SK-N-DZ (cell line): Measurements from ENCODE around the gene PRCD.
A peak's percentile ranks its signal among the peaks of the same experiment; 100 is the strongest.
"Not testable (repeated sequence)": the region's sequence is repeated elsewhere in the genome, so short reads cannot be mapped to it uniquely, and the experiment has no call there.

Source experiments
- DNase-seq: peaks from one replicate; pipeline ENCODE4 v3.0.0-alpha.2; 2015; ENCODE audit warnings: low spot score

The PRCD gene

GRCh38 chr17:76556765-76557367 lies 17.0 kb downstream of the PRCD start:
- DNase-seq = no peak

GRCh38 chr17:76557368-76558197 lies 17.7 kb downstream of the PRCD start:
- peak; percentile 99 for DNase-seq

DNA sequence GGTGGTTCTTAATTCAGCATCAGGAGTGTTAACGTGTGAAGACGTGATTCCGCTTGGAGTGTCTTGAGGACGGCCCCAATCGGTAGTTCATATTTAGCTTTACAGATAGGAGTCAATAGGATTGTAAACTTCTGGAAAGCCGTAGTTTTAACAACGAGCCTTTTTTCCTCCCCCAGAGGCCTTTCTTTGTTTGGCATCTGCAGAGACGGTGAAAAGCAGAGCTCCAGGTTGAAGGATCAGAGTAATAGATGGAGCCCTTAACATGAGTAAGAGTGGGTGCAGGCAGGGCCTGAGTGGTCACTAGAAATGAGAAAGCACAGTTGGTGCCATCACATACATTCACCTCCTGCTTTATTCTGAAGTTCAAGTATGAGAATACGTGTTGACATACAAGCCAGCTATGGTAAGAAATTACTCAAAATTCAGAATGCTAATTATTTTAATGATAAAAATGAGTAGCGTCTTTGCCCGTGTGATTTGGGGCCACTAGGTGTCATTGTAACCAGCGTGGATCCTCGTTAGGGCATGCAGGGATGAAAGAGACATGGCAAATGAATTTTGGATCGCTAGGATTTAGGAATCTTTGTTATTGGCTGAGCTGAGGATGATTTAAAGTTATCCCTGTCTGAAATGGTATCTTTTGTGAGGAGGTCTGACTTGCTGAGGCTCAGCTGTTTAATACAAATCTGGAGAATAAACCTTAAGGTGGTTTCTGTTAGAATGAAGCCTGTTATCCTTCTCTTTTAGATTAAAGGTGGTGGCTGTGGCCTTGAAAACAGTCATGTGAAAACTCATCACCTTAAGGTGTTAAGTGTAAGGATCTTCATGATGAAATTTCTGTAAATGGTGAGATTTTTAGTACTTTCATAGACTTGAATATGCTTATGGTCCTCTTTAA lies 18.6 kb downstream of the PRCD start:
- DNase-seq = peak; percentile 50

GRCh38 chr17:76559460-76559859 lies 19.6 kb downstream of the PRCD start:
- DNase-seq = not testable (repeated sequence)

DNA sequence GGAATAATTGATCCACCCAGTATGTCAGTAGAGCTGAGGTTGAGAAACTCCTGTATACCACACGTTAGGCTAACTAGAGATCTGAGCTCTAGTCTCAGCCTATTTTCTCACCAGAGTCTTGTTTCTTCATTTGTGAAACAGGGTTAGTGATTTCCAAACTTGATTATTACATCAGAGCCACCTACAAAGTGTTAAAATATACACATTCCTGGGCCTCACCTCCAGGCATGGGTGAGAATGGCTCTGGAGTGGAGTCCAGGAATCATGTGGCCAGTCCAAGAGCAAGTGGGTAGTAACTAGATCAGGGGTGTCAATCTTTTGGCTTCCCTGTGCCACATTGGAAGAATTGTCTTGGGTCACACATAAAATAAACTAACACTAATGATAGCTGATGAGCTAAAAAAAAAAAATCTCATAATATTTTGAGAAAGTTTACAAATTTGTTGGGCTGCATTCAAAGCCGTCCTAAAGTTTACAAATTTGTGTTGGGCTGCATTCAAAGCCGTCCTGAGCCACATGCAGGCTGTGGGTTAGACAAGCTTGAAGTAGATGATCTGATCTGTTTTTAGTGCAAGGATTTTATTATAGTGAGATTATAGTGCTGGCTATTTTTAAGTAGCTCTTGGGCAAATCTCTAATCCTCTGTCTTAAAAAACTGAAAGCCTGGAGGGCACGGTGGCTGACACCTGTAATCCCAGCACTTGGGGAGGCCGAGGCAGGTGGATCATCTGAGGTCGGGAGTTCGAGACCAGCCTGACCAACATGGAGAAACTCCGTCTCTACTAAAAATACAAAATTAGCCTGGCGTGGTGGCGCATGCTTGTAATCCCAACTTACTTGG lies 20.4 kb downstream of the PRCD start:
- DNase-seq = no peak

DNA sequence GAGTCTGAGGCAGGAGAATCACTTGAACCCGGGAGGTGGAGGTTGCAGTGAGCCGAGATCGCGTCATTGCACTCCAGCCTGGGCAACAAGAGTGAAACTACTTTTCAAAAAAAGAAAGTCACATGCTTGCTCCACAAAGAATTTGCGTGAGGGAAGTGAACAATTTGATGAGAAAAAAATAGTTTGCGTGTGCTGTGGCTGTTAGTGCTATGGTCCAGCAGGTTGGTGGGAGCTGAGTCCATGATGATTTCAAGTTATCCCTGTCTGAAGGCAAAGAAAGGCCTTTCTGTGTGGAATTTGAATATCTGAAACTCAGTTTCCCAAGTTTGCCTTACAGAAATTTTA lies 21.0 kb downstream of the PRCD start:
- no peak for DNase-seq

DNA sequence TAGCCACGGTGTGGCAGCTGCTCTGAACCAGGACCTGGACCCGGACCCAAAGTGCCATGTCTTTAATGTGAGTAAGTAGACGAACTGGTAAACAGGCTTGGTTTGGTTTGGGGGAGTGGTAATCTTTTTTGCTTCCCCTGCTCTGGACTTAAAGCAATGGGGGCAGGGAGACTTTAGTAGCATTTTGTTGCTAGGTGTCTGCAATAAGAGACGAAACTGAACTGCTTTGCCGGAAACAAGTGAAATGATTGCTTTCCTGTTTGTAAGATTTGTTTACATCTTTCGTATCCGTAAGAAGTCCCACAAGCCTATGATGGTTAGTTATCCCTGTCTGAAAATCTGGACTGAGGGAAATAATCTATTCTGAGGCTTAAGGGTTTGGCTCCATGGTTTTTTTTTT lies 21.5 kb downstream of the PRCD start:
- DNase-seq = no peak

DNA sequence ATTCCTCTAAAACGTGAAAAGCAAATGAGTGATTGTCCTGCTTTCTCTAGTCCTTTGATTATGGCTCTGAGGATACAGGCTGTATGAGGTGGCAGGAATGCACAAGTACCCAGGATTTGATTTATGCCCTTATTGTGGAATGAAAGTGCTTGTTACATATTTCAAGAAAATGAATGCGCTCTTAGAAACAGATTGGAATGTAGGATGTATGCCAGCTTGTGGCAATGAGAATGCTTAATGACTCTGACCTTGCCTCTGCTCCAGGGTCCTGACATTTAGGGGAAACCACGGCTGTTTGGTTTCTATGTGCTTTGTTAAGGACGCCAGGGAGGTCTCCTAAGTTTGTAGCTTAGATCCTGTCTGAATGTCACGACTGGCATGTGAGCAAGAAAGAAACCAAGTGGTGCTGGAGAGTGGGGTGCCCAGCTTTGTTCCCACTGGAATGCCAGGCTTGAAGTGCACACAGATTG lies 22.0 kb downstream of the PRCD start:
- no peak for DNase-seq

DNA sequence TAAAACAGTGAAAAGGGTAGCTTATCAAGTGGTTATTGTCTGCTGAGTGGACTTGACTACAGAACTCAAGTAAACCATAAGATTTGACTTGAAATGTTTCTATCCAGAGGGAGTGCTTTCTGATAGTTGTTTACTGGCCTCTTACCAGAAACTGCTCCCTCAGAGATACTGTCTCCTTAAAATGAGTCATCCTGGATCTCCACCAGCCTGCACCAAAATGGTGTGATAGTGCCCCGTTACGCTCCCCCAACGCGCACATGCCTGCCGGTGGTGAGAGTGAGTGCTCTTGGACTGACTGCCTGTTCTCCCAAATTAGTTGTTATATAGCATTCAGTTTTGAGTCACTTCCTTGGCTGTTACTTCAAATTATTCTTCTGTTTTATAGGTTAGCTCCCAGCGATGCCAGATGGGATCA lies 22.9 kb downstream of the PRCD start:
- DNase-seq = no peak

DNA sequence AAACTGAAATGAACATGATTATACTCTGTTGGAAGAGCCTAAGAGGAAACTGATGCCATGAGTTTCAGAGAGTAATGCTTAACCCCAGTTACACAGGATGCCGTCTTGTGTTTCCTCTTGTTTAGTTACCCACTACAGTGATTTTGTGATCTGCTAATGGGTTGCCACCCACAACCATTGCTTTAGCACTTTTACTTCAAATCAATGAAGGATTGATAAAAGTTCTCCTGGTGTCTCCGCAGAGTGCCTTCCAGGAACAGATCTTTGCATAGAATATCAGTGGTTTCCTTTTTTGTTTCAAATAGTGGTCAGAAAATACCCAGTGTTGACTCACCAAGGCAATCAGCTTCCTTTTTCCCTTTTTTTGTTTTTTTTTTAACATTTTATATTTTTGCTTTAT lies 23.5 kb downstream of the PRCD start:
- DNase-seq = not testable (repeated sequence)

GRCh38 chr17:76564991-76565727 lies 25.3 kb downstream of the PRCD start:
- not testable (repeated sequence) for DNase-seq

GRCh38 chr17:76565728-76566612 lies 26.1 kb downstream of the PRCD start:
- DNase-seq = no peak

GRCh38 chr17:76566613-76566943 lies 26.7 kb downstream of the PRCD start:
- no peak for DNase-seq

DNA sequence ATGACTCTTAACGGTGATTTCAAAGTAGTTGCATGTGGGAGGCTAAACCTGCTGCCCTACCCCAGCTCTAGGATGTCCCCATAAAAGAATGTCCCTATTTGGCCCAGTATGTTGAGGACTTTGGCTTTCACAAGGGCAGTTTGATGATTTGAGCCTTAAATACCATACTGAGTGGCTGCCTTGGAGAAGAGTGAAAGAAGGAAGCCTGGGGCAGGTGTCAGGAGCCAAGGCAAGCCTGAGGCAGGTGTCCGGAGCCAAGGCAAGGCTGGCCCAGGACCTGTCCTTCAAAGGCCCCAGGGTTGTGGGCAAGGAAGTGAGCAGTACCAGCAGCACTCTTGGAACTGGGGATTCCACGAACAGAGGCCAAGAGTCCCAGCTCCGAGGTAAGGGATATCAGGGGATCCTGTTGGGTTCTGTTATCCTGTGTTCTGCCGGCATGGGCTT lies 27.2 kb downstream of the PRCD start:
- DNase-seq = no peak

DNA sequence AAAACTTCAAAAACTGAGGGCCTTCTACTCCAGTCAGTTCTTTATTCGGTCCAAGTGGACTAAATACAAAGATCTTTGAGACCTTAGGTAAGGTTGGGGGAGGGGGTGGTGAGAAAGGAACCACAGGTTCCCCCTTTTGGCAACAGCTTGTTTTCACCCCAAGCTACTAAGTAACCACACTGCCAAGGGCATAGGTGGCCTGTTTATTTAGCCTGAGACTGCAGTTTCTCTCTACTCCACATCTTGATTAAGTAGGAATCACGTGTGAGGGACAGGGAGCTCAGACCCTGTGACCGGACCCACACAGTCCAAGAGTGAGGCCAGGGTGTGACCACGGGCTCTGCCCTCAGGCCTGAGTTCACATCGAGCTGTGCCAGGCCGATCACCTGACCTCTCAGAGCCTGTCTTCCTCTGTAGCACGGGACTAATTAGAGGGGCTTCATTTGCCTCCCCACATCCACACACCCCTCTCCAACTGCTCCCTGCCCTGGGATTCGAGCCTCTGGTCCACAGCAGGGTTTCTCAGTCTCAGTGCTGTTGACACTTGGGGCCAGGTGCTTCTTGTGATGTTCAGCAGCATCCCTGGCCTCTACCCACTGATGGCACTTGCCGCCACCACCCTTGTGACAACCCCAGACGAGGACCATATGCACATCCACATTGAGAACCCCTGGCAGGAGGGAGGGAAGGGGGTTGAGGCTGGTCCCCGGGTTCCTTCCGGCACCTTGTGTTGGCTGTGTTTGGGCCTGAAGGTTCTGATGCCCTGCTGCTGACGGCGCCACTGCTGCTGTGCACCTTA lies 28.0 kb downstream of the PRCD start:
- no peak for DNase-seq

- no peak for DNase-seq
These were observed 29.0 kb downstream of the PRCD start for GRCh38 chr17:76568811-76569221.

DNA sequence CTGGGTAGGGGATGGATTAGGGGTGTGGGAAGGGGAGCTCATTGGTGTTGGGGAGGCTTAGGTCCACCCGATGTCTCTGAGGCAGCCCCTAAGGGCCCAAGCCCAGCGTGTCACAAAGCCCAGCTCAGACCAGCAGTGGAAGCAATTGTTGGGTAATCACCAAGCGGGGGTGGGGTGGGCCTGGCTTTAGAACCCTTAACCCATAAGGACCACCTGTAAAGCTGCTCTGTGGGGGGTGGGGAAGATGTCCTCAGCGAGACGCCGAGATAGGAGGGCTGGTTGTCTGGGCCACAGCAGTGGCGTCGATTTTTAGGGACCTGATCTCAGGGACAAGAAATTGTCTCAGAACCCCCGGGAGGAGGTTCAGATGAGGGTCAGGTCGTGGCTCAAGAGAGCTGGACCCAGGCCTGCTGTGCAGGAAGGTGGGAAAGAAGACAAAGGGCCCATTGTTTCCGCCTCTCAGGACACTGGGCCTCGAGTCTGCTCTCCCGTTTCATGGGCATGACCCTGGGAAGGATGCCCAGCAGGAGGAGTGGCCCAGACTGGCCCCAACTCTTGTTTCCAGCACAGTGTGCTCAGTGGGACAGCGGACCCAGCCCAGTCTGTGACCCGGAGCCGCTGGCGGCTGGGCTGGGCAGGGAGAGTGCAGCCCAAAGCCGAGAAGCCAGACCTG lies 29.9 kb downstream of the PRCD start:
- DNase-seq = no peak

DNA sequence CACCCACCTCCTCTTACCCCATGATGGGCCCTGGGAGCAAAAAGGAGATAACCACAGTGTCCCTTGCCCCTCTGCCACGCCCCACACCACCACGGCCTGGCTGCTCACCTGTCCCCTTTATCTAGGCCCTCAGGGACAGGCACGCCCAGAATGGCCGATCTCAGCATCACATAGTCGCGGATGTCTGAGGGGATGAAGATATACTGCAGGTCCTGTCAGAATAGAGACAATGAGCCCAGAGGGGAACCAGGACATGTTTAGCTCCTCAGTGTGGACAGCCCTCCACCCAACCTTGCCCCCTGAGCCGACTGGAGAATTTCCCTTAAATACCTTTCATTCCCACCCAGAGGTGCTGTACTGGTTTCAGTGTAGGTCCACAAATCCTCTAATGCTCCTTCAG lies 30.6 kb downstream of the PRCD start:
- no peak for DNase-seq
